Measurements from ENCODE around the gene AGAP5. TPM values are rescaled to one million over a fixed set of nuclear protein-coding genes. Genes with fewer than 3 reads are reported as not detected.
A peak's percentile ranks its signal among the peaks of the same experiment; 100 is the strongest.
"Not testable (repeated sequence)": the region's sequence is repeated elsewhere in the genome, so short reads cannot be mapped to it uniquely, and the experiment has no call there.

Gene AGAP5
- total RNA-seq, 1 donor from 2014 or later, result 3.3 TPM

DNA sequence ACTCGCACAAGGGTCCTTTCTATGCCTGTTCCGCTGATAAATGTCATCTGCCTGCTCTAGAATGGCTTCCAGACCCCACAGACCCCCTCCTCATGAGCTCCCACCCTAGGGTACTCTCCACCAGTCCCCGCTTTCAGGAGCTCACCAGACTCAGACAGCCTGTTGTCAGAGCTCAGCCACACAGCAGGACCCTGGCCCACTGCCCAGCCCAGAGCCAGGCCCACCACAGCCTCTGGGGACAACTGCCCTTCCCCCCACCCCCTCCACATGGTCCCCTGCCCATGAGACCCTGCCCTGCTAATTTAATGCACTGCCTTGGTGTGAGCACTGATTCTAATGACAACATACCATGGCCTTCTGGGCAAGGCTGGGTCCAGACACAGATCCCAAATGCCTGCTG, 32.3 kb downstream of the AGAP5 start:
- intact Hi-C loops (cut with micrococcal nuclease); H3K27me3 ChIP-seq (ENCODE audit: low read depth); DNase-seq; H3K36me3 ChIP-seq; H3K9me3 ChIP-seq (replicated peaks); H3K4me1 ChIP-seq; H3K4me3 ChIP-seq: not testable (repeated sequence)
- H3K27ac ChIP-seq (replicated peaks), result peak overlapping the region; percentile 19

DNA sequence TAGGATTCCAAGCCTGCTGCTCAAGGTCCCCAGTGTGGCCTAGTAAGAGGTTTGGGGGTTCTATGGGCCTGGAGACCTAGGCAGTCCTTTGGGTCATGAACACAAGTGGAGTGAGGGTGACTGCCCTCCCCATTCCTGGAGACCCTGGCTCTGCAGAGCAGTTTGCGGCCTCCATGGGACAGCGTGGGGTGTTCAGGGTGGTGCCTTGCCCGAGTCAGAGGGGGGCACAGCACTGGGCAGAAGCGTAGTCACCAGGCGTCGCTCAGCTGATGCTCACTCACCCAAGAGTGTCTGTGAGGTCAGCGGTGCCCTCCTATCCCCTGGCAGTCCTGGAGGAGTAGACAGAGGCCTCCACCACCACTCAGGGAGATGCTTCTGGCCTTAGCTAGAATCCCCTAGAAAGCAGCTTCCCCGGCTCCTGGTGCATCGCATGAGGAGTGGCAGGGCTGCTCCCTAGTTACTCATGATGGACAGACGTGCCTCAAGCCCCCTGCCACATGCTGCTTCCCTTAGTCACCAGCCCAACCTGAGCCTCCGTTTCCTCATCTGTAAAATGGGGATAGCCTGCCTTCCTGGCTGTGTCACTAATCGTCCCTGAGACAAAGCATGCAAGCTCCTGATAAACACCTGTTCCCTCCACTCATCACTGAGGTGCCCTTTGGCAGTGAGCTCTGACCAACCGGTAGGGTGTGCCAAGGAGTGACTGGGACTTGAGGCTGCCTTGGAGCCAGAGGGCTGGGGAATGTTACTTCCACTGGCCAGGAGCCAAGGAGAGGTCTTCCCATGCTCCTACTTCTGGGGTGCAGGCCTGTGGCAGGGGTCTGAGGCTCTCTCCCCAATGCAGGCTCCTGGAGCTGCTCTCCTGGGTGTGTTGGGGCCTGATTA, 33.5 kb downstream of the AGAP5 start:
- DNase-seq; H3K27ac ChIP-seq (replicated peaks); H3K4me1 ChIP-seq; H3K4me3 ChIP-seq; H3K27me3 ChIP-seq (ENCODE audit: low read depth); H3K36me3 ChIP-seq; H3K9me3 ChIP-seq (replicated peaks); intact Hi-C loops (cut with micrococcal nuclease): not testable (repeated sequence)

DNA sequence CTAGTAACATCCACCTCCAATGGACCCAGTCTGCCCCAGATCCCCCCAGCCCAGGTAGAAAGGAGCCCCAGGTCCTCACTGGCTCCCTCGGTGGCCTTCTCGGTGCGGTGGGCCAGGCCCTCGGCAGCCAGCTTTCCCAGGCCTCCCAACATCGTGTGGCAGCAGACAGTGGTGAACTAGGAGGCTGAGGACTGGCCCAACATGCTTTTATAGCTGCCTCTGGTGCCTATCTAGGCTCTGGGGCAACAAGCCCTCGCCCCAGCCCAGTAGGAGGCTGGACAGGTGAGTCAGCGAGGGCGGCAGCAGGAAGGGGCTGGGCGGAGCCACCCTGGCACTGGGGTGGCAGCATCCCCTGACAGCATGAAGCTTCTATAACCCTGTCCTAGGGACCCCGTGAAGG, 34.3 kb downstream of the AGAP5 start:
- intact Hi-C loops (cut with micrococcal nuclease); H3K4me3 ChIP-seq; H3K36me3 ChIP-seq; H3K9me3 ChIP-seq (replicated peaks); DNase-seq; H3K27me3 ChIP-seq (ENCODE audit: low read depth); H3K27ac ChIP-seq (replicated peaks): not testable (repeated sequence)
- H3K4me1 ChIP-seq, result peaks cover 13% of the 10 kb centered on the region

DNA sequence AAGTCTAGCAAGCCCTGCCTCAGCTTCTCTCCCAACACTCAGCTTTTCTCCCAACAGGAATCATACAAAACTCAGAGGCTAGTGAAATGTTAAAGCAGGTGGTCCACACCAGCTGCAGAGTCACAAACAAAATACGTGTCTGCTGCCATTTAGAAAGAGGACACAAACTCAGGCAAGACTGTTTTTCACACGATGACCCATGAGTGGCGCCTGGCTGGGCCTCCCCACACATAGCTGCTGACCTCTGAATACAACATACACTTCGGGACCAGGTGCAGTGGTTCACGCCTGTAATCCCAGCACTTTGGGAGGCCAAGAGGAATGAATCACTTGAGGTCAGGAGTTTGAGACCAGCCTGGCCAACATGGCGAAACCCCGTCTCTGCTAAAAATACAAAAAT, 35.2 kb downstream of the AGAP5 start:
- H3K9me3 ChIP-seq (replicated peaks); H3K27ac ChIP-seq (replicated peaks); H3K27me3 ChIP-seq (ENCODE audit: low read depth); DNase-seq; intact Hi-C loops (cut with micrococcal nuclease); H3K36me3 ChIP-seq; H3K4me3 ChIP-seq: not testable (repeated sequence)
- H3K4me1 ChIP-seq, result peaks cover 14% of the 10 kb centered on the region

DNA sequence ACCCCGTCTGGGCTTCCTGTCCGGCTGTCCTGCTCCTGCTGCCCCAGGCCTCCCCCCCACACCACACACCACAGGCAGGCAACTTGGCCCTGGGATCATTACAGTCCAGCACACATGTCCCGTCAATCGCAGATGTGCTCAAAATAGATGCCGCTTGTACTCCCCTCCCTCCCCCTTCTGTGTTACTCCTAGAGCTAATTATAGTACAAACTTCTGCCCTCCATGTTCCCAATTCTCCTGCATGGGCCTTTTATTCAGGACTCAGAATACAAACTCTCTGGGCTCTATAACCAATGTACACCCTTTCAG, 42.0 kb downstream of the AGAP5 start, which contains the start of gene SYNPO2L:
TSS of gene SYNPO2L (minus strand) at position 40 of the 309 bp plus-strand sequence. CDS start 107 bp downstream, outside the sequence.
- peak within 1 kb of the TSS; percentile 67 for H3K4me3 ChIP-seq
- H3K36me3 ChIP-seq, result peaks cover 4% of the 10 kb centered on the region
- intact Hi-C loops (cut with micrococcal nuclease), result no loop called here
- H3K9me3 ChIP-seq (replicated peaks), result no peaks in the 10 kb centered on the region
- peak; percentile 65 for DNase-seq
- H3K4me1 ChIP-seq, result peaks cover 49% of the 10 kb centered on the region
- peak within 1 kb of the TSS; percentile 94 for H3K27ac ChIP-seq (replicated peaks)
- TF ChIP-seq, protein P1, sequence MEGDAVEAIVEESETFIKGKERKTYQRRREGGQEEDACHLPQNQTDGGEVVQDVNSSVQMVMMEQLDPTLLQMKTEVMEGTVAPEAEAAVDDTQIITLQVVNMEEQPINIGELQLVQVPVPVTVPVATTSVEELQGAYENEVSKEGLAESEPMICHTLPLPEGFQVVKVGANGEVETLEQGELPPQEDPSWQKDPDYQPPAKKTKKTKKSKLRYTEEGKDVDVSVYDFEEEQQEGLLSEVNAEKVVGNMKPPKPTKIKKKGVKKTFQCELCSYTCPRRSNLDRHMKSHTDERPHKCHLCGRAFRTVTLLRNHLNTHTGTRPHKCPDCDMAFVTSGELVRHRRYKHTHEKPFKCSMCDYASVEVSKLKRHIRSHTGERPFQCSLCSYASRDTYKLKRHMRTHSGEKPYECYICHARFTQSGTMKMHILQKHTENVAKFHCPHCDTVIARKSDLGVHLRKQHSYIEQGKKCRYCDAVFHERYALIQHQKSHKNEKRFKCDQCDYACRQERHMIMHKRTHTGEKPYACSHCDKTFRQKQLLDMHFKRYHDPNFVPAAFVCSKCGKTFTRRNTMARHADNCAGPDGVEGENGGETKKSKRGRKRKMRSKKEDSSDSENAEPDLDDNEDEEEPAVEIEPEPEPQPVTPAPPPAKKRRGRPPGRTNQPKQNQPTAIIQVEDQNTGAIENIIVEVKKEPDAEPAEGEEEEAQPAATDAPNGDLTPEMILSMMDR (IDR thresholded peaks at IDR 0.05; ENCODE audit: borderline replicate concordance), result no peak
- no peaks in the 10 kb centered on the region for H3K27me3 ChIP-seq (ENCODE audit: low read depth)

DNA sequence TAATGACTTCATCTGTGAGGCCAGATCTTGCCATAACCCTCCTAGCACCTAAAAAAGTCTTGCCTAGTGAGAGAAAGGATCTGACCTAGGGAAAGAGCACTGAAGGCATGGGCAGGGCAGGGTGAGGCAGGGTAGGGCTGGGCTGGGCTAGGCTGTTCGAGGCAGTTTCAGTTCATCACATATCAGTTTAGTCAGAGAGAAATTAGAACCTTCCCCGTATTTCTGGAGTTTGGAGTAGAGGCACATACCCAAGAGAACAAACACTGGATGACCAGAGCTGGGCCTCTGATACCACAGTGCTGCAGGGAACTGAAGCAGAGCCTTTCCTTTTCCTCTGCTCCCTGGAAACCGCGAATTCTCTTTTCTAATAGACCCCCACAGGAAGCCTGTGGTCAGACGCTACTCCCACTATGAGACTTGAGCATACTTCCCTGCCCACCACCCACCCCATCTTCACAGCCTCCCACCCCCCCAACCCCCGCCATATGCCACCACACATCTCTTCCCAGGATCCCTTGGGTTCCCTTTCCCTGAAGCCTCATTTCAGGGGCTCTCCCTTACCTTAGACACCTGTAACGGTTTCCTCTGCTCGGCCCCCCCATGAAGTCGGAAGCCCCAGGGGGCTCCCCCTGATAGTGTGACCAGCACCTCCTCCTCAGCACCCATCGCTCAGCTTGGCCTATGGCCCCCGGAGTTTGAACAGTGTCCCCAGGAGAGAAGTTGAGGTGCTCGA, 42.5 kb downstream of the AGAP5 start:
- Histone ChIP-seq H3K4me3 (peak overlapping the region; percentile 67), H3K36me3 (peaks cover 4% of the 10 kb centered on the region), H3K9me3 (replicated peaks) (no peaks in the 10 kb centered on the region), H3K27ac (replicated peaks) (peak overlapping the region; percentile 94), H3K4me1 (peaks cover 52% of the 10 kb centered on the region), H3K27me3 (ENCODE audit: low read depth) (no peaks in the 10 kb centered on the region)
- intact Hi-C loops (cut with micrococcal nuclease), result no loop called here
- TF ChIP-seq, protein P1 (IDR thresholded peaks at IDR 0.05; ENCODE audit: borderline replicate concordance), result no peak
- DNase-seq, result no peak

DNA sequence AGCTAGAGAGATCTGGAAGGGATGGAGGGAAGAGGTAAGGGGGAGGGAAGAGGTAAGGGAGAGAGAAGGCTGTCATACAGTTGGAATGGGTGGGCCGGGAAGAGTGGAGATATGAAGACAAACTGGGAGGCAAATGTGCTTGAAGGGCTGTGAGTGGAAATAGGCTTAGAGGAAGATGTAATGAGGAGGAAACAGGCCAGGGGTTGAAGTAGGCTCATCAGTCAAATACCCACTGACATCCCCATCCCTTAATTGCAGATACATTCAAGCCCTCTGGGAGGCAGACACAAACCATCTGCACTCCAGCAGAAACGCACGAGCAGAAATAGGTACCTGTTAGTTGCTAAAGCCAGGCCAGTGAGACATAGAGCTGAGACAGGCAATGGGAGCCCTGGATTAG, 44.2 kb downstream of the AGAP5 start:
- peaks cover 4% of the 10 kb centered on the region for H3K36me3 ChIP-seq
- no peaks in the 10 kb centered on the region for H3K27me3 ChIP-seq (ENCODE audit: low read depth)
- TF ChIP-seq, protein P1 (IDR thresholded peaks at IDR 0.05; ENCODE audit: borderline replicate concordance), result peak; percentile 33
- no peaks in the 10 kb centered on the region for H3K9me3 ChIP-seq (replicated peaks)
- peaks cover 56% of the 10 kb centered on the region for H3K4me1 ChIP-seq
- no peak for DNase-seq
- intact Hi-C loops (cut with micrococcal nuclease), result no loop called here
- peak overlapping the region; percentile 94 for H3K27ac ChIP-seq (replicated peaks)
- H3K4me3 ChIP-seq, result peak overlapping the region; percentile 67

Measured in left ventricle myocardium inferior (tissue), 1 donor.